ENCODE results near the gene GPRC5B. TPM values are rescaled to one million over a fixed set of nuclear protein-coding genes. Genes with fewer than 3 reads are reported as not detected.

GPRC5B gene
- total RNA-seq, 1 experiment from 2014 or later: 137 TPM

GRCh38 chr16:19833581-19833980, 51.1 kb downstream of the GPRC5B start:
- DNase-seq: no peak
- Histone ChIP-seq H3K23ac (ENCODE audit: insufficient read length, low read depth, low read length) (no peak overlapping the region), H3K23me2 (ENCODE audit: insufficient read length, low read depth, low read length, poor library complexity, severe bottlenecking) (no peaks in the 10 kb centered on the region), H4K5ac (ENCODE audit: insufficient read length, low read depth, low read length) (no peak overlapping the region), H2AFZ (ENCODE audit: low read length) (no peak overlapping the region), H3K9me3 (ENCODE audit: control insufficient read depth, low read depth, low read length) (no peaks in the 10 kb centered on the region), H2BK15ac (ENCODE audit: low read depth, low read length) (no peak overlapping the region), H3K4me1 (ENCODE audit: insufficient read depth, low read length) (peaks cover 6% of the 10 kb centered on the region; the same call in 1 of the 2 replicates), H2BK20ac (ENCODE audit: low read depth, low read length, poor library complexity, severe bottlenecking) (no peak overlapping the region), H3K27ac (ENCODE audit: insufficient read length, low read depth, low read length) (no peak overlapping the region), H4K8ac (replicated peaks; ENCODE audit: insufficient read length, low read depth, low read length) (no peak overlapping the region), H3K14ac (ENCODE audit: insufficient read depth, low read length) (no peak overlapping the region), H3T11ph (ENCODE audit: low read length) (no peak overlapping the region), H3K56ac (ENCODE audit: insufficient read length, low read depth, low read length) (no peak overlapping the region), H2BK12ac (ENCODE audit: insufficient read length, low read depth, low read length) (no peak overlapping the region), H3K18ac (ENCODE audit: insufficient read length, low read depth, low read length) (no peak overlapping the region), H3K79me2 (ENCODE audit: insufficient read depth, low read length) (no peaks in the 10 kb centered on the region), H2BK5ac (ENCODE audit: insufficient read length, low read length) (no peak overlapping the region), H3K4ac (ENCODE audit: low read depth, low read length) (no peak overlapping the region), H2BK120ac (ENCODE audit: low read depth, low read length, poor library complexity, severe bottlenecking) (no peak overlapping the region), H2AK5ac (ENCODE audit: insufficient read length, low read length) (no peak overlapping the region), H3K4me2 (ENCODE audit: insufficient read depth, insufficient read length, low read length) (no peak overlapping the region), H4K20me1 (ENCODE audit: control insufficient read depth, insufficient read depth, insufficient read length) (no peaks in the 10 kb centered on the region), H4K91ac (ENCODE audit: insufficient read length, low read depth, low read length) (no peak overlapping the region), H3K79me1 (ENCODE audit: insufficient read depth, low read depth, low read length, poor library complexity, severe bottlenecking) (no peaks in the 10 kb centered on the region), H3K27me3 (ENCODE audit: insufficient read depth, low read length) (no peaks in the 10 kb centered on the region), H3K9ac (ENCODE audit: extremely low read depth, insufficient read length, low read length) (no peak overlapping the region)
- TF ChIP-seq CTCF (conservative IDR thresholded peaks at IDR 0.05): no peak
- peaks cover 12 to 15% of the 10 kb centered on the region in 2 experiments for H3K4me1 Mint-ChIP-seq
- no peak overlapping the region; a peak in 1 of 7 replicates for H3K27ac Mint-ChIP-seq
- no peaks in the 10 kb centered on the region for H3K27me3 Mint-ChIP-seq (ENCODE audit: low read depth)
- no peaks in the 10 kb centered on the region for H3K9me3 Mint-ChIP-seq
- no peaks in the 10 kb centered on the region for H3K36me3 Mint-ChIP-seq (ENCODE audit: insufficient read depth in 1 of 3, low read depth in 3 of 3)
- WGBS (ENCODE audit: extremely low coverage, insufficient read length, low lambda C conversion rate): no CpG with 5 or more reads among the region's 5 CpGs
- no peak overlapping the region for H3K4me3 Mint-ChIP-seq

Data from H9 (cell line).